GM23338 (cell line): ENCODE data around the gene KIF21A.

Source experiments
- CREB1 ChIP-seq: fragments of 250-450 bp; sonication (Bioruptor Pico); IDR thresholded peaks from 2 replicates; pipeline ENCODE4 v1.5.0; 2020; ENCODE audit warnings: low read depth, mild to moderate bottlenecking, moderate library complexity
- CTCF ChIP-seq, 2 experiments: fragments of 200-600 bp in 1 of 2; sonication (generic) in 1 of 2; conservative IDR thresholded peaks; 2 replicates each; pipeline versions ENCODE4 v1.5.1 to v1.6.1; 2016 to 2017; ENCODE audit warnings: antibody characterized with exemption in 2 of 2, low read depth in 2 of 2, mild to moderate bottlenecking in 2 of 2, moderate library complexity in 1 of 2
- EZH2 ChIP-seq: fragments of 200-600 bp; sonication (generic); IDR thresholded peaks from one replicate; pipeline ENCODE4 v1.8.0; 2017; ENCODE audit warnings: antibody characterized with exemption, mild to moderate bottlenecking, low read depth; ENCODE audit not compliant: unreplicated experiment
- EZH2phosphoT487 ChIP-seq: fragments of 200-600 bp; sonication (generic); IDR thresholded peaks from one replicate; pipeline ENCODE4 v1.8.1; 2018; ENCODE audit warnings: antibody characterized with exemption; ENCODE audit not compliant: unreplicated experiment
- JUNB ChIP-seq: IDR thresholded peaks from one replicate; pipeline ENCODE4 v1.6.1; 2016; ENCODE audit warnings: antibody characterized with exemption; ENCODE audit not compliant: unreplicated experiment
- POLR2AphosphoS5 ChIP-seq: IDR thresholded peaks from 2 replicates; pipeline ENCODE4 v1.6.1; 2016; ENCODE audit warnings: antibody characterized with exemption, low read depth
- REST ChIP-seq: IDR thresholded peaks from one replicate; pipeline ENCODE4 v1.6.1; 2018; ENCODE audit warnings: antibody characterized with exemption; ENCODE audit not compliant: unreplicated experiment

GRCh38 chr12:39331539-39332261 is 111.2 kb downstream of the KIF21A start:
- TF ChIP-seq CTCF (conservative IDR thresholded peaks at IDR 0.05; ENCODE audit: low read depth in 2 of 2): no peak
- TF ChIP-seq EZH2: no peak
- TF ChIP-seq REST: no peak
- no peak for TF ChIP-seq POLR2AphosphoS5
- TF ChIP-seq CREB1 (CRISPR knock-in tag): no peak
- TF ChIP-seq EZH2phosphoT487: no peak
- TF ChIP-seq JUNB: no peak
